ENCODE results near the gene ST3GAL4.

GRCh38 chr11:126406368-126406767, 50.9 kb downstream of the ST3GAL4 start:
- TF ChIP-seq EP300 (IDR thresholded peaks at IDR 0.05; ENCODE audit: borderline replicate concordance) (no peak), RAD21 (IDR thresholded peaks at IDR 0.05; ENCODE audit: low read depth) (no peak), ZBTB7A (IDR thresholded peaks at IDR 0.05; ENCODE audit: low read depth) (no peak), USF1 (IDR thresholded peaks at IDR 0.05) (no peak), CEBPB (IDR thresholded peaks at IDR 0.05) (no peak), CREB1 (IDR thresholded peaks at IDR 0.05; ENCODE audit: low read depth) (no peak), TCF12 (IDR thresholded peaks at IDR 0.05; ENCODE audit: low read depth) (no peak), TEAD4 (IDR thresholded peaks at IDR 0.05) (no peak)
- TF ChIP-seq, protein P1, sequence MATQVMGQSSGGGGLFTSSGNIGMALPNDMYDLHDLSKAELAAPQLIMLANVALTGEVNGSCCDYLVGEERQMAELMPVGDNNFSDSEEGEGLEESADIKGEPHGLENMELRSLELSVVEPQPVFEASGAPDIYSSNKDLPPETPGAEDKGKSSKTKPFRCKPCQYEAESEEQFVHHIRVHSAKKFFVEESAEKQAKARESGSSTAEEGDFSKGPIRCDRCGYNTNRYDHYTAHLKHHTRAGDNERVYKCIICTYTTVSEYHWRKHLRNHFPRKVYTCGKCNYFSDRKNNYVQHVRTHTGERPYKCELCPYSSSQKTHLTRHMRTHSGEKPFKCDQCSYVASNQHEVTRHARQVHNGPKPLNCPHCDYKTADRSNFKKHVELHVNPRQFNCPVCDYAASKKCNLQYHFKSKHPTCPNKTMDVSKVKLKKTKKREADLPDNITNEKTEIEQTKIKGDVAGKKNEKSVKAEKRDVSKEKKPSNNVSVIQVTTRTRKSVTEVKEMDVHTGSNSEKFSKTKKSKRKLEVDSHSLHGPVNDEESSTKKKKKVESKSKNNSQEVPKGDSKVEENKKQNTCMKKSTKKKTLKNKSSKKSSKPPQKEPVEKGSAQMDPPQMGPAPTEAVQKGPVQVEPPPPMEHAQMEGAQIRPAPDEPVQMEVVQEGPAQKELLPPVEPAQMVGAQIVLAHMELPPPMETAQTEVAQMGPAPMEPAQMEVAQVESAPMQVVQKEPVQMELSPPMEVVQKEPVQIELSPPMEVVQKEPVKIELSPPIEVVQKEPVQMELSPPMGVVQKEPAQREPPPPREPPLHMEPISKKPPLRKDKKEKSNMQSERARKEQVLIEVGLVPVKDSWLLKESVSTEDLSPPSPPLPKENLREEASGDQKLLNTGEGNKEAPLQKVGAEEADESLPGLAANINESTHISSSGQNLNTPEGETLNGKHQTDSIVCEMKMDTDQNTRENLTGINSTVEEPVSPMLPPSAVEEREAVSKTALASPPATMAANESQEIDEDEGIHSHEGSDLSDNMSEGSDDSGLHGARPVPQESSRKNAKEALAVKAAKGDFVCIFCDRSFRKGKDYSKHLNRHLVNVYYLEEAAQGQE (IDR thresholded peaks at IDR 0.05; ENCODE audit: low read depth), result no peak

All from Ishikawa (cell line).